Dendritic cell treated with granulocyte-macrophage colony-stimulating factor and Interleukin-4, amounts not matched to agents 40 ng/mL and 50 ng/mL, for 4 days (primary cell): Measurements from ENCODE around the gene DPPA3.
"Not testable (repeated sequence)": the region's sequence is repeated elsewhere in the genome, so short reads cannot be mapped to it uniquely, and the experiment has no call there.

Experiments used
- H3K27ac Mint-ChIP-seq: one replicate; pipeline ENCODE4 v1.8.0; 2022; ENCODE audit warnings: mild to moderate bottlenecking, mixed read lengths
- H3K27me3 Mint-ChIP-seq: one replicate; pipeline ENCODE4 v1.8.0; 2022; ENCODE audit warnings: mild to moderate bottlenecking, mixed read lengths
- H3K36me3 Mint-ChIP-seq: one replicate; pipeline ENCODE4 v1.8.0; 2022; ENCODE audit warnings: low read depth, mixed read lengths
- H3K4me1 Mint-ChIP-seq: one replicate; pipeline ENCODE4 v1.8.0; 2022; ENCODE audit warnings: low read depth, mixed read lengths
- H3K4me3 Mint-ChIP-seq: one replicate; pipeline ENCODE4 v1.8.0; 2022; ENCODE audit warnings: mild to moderate bottlenecking, moderate library complexity, mixed read lengths
- H3K9me3 Mint-ChIP-seq: one replicate; pipeline ENCODE4 v1.8.0; 2022; ENCODE audit warnings: mixed read lengths
- intact Hi-C: fragments of 100-400 bp; cut with micrococcal nuclease; formaldehyde crosslinking; loops from one replicate; pipeline ENCODE4 v1.15.0; 2022

Gene DPPA3

DNA sequence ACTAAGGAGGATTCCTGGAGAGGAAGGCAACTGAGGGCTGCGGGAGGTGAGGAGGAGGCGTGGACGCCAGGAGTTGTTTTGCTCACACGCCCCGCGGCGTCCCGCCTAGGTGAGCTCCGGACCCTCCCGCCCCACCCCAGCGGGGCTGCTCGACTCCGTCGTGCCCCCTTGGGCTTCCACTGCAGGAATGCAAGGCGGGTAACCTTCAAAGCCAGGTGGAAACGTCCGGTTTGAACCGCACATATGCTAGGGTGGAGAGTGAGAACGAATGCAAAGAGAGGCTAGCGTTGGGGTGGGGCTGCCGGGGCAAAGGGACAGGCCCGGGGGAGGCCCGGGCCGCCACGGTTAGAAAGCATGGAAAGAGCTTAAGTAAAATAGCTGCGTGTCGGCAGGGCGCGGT, 5.4 kb upstream of the DPPA3 start:
- H3K27ac Mint-ChIP-seq = no peak overlapping the region
- intact Hi-C loops = no loop called here
- no peak overlapping the region for H3K4me3 Mint-ChIP-seq
- H3K36me3 Mint-ChIP-seq = no peaks in the 10 kb centered on the region
- peaks cover 4% of the 10 kb centered on the region for H3K27me3 Mint-ChIP-seq
- H3K4me1 Mint-ChIP-seq = no peaks in the 10 kb centered on the region
- no peaks in the 10 kb centered on the region for H3K9me3 Mint-ChIP-seq

- Mint-ChIP-seq H3K9me3 (no peaks in the 10 kb centered on the region), H3K27ac (no peak overlapping the region), H3K27me3 (peaks cover 3% of the 10 kb centered on the region)
Measured at GRCh38 chr12:7709969-7710675, 1.1 kb upstream of the DPPA3 start.

GRCh38 chr12:7712841-7713442, 1.7 kb downstream of the DPPA3 start:
- no peaks in the 10 kb centered on the region for H3K9me3 Mint-ChIP-seq
- no peak overlapping the region for H3K4me3 Mint-ChIP-seq
- H3K4me1 Mint-ChIP-seq = no peaks in the 10 kb centered on the region
- H3K27ac Mint-ChIP-seq = no peak overlapping the region
- no peaks in the 10 kb centered on the region for H3K36me3 Mint-ChIP-seq
- intact Hi-C loops = no loop called here
- no peaks in the 10 kb centered on the region for H3K27me3 Mint-ChIP-seq

More at GRCh38 chr12:7709969-7710675, 1.1 kb upstream of the DPPA3 start:
- no peak overlapping the region for H3K4me3 Mint-ChIP-seq
- no peaks in the 10 kb centered on the region for H3K36me3 Mint-ChIP-seq
- no peaks in the 10 kb centered on the region for H3K4me1 Mint-ChIP-seq
- intact Hi-C loops = no loop called here

- Mint-ChIP-seq H3K27me3 (no peaks in the 10 kb centered on the region), H3K9me3 (no peaks in the 10 kb centered on the region), H3K4me3 (no peak overlapping the region), H3K36me3 (no peaks in the 10 kb centered on the region), H3K27ac (no peak overlapping the region), H3K4me1 (peaks cover 18% of the 10 kb centered on the region)
- intact Hi-C loops = loop anchor here (2.0 kb wide), 1 partner anchor 90 kb away; no protein-coding TSS in a partner anchor
Measured at GRCh38 chr12:7716381-7716780, 5.1 kb downstream of the DPPA3 start.

- Mint-ChIP-seq H3K4me3 (no peak overlapping the region), H3K36me3 (no peaks in the 10 kb centered on the region), H3K9me3 (no peaks in the 10 kb centered on the region), H3K4me1 (peaks cover 18% of the 10 kb centered on the region), H3K27me3 (no peaks in the 10 kb centered on the region), H3K27ac (no peak overlapping the region)
- intact Hi-C loops = no loop called here
Measured at GRCh38 chr12:7719946-7720730, 8.9 kb downstream of the DPPA3 start.

DNA sequence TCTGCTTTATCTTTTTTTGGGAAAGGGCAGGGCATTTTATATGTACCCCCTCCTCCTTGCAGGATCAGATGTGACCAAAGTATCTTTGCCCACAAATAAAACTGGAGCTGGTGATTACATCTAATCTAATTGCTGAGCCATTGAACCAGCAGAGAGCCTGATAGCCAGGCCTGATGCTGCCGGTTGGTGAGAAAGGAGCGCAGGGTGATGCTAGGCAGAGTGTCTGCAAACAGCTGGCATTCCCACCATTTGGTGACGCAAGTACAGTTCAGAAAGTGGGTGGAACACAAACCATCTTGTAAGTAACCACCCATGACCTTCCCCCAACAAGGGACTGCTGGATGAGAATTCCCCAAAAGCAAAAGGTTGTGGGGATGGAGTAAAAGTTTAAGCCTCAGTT, 12.7 kb downstream of the DPPA3 start:
- no peaks in the 10 kb centered on the region for H3K27me3 Mint-ChIP-seq
- no peaks in the 10 kb centered on the region for H3K9me3 Mint-ChIP-seq
- intact Hi-C loops = no loop called here
- peaks cover 8% of the 10 kb centered on the region for H3K4me1 Mint-ChIP-seq
- no peak overlapping the region for H3K4me3 Mint-ChIP-seq
- no peaks in the 10 kb centered on the region for H3K36me3 Mint-ChIP-seq
- H3K27ac Mint-ChIP-seq = no peak overlapping the region

DNA sequence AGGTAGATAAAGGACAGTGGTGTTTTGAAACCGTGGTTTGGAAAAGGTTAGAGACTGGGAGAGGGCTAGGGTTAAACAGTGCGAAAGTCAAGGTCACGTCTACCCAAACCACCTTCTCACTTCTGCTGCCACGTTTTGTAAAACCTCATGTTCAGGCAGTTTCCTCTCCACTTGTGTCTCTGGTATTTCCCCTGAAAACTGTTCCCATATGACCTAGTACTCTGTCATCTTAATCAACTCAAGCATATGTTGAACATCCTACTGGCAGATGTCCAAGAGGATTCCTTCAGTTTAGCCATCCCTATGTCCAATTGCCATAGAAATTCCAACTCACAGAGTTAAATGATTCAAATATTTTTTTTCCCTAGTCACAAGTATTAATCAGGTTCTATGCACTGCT, 18.5 kb downstream of the DPPA3 start:
- Mint-ChIP-seq H3K9me3 (no peaks in the 10 kb centered on the region), H3K27me3 (peaks cover 3% of the 10 kb centered on the region)

DNA sequence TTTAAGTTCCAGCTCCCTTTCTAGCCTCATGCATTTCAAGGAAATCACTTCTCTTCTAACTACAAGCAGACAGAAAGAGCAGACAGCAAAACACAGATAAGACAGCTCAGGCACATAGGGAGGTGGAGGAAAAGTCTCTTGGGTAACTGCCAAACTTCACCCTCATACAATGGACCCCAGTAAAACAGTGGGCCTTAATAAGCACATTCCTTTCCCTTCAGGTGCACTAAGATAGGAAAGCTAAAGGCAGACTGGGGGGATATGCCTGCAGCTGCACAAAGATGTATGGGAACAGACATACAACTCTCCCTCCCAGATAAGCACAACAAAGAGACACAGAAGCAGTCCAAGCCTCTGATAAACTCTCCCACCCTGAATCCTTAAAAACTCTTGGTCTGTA, 19.8 kb downstream of the DPPA3 start:
- H3K27ac Mint-ChIP-seq, H3K4me3 Mint-ChIP-seq, H3K4me1 Mint-ChIP-seq, H3K27me3 Mint-ChIP-seq, H3K36me3 Mint-ChIP-seq, H3K9me3 Mint-ChIP-seq, intact Hi-C loops: not testable (repeated sequence)

More for the DNA sequence above, 18.5 kb downstream of the DPPA3 start:
- intact Hi-C loops = no loop called here
- no peak overlapping the region for H3K4me3 Mint-ChIP-seq
- H3K27ac Mint-ChIP-seq = peak overlapping the region; percentile 67
- peaks cover 7% of the 10 kb centered on the region for H3K4me1 Mint-ChIP-seq
- no peaks in the 10 kb centered on the region for H3K36me3 Mint-ChIP-seq

GRCh38 chr12:7731486-7731885, 20.3 kb downstream of the DPPA3 start:
- Mint-ChIP-seq H3K9me3 (no peaks in the 10 kb centered on the region), H3K4me3 (no peak overlapping the region), H3K27ac (no peak overlapping the region), H3K36me3 (no peaks in the 10 kb centered on the region), H3K27me3 (peaks cover 3% of the 10 kb centered on the region), H3K4me1 (peaks cover 7% of the 10 kb centered on the region)
- intact Hi-C loops = no loop called here

DNA sequence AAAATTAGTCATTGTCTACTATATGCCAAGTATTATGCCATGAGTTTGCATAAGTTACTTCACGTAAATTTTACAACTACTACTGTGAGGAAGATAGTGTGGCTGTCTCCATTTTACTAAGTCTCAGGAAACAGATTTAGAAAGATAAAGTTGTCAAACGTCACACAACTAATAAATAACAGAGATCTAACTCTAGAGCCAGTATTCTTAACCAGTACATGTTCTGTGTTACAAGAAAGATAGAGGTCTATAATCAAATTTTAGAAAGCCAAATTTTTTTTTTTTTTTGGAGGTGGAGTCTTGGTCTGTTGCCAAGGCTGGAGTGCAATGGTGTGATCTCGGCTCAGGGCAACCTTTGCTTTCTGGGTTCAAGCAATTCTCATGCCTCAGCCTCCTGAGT, 21.8 kb downstream of the DPPA3 start:
- intact Hi-C loops = no loop called here
- peaks cover 3% of the 10 kb centered on the region for H3K27me3 Mint-ChIP-seq
- no peaks in the 10 kb centered on the region for H3K9me3 Mint-ChIP-seq
- H3K27ac Mint-ChIP-seq = no peak overlapping the region
- no peaks in the 10 kb centered on the region for H3K36me3 Mint-ChIP-seq
- H3K4me3 Mint-ChIP-seq = no peak overlapping the region
- H3K4me1 Mint-ChIP-seq = peaks cover 7% of the 10 kb centered on the region

- H3K36me3 Mint-ChIP-seq = no peaks in the 10 kb centered on the region
- no peaks in the 10 kb centered on the region for H3K9me3 Mint-ChIP-seq
Measured at GRCh38 chr12:7747246-7747645, 36.0 kb downstream of the DPPA3 start, which contains the start of gene CLEC4C. TSS of gene CLEC4C (minus strand) at chr12:7747375. CDS start at chr12:7747348, 27 bp downstream.

DNA sequence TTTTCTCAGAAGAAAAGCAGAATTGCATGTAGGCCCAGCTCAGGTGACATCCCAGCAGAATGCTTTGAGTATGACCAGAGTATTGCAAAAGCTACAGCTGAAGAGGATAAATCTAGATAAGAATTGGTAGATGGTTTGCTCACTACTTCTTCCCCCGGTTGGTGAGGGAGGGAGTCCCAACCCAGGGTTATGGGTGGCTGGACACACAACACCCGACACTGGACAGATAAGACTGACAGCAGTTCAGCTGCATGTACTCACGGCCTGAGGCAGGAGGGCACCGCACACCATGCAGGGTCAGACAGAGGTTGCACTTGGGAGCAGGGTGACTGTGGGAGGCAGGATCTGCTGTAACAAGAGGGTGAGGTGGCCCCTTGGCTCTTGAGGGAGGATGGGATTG, 37.6 kb downstream of the DPPA3 start:
- no peak overlapping the region for H3K4me3 Mint-ChIP-seq

More at GRCh38 chr12:7747246-7747645, 36.0 kb downstream of the DPPA3 start, which contains the start of gene CLEC4C:
- intact Hi-C loops = no loop called here
- peaks cover 21% of the 10 kb centered on the region for H3K4me1 Mint-ChIP-seq
- H3K4me3 Mint-ChIP-seq = no peak within 1 kb of the TSS
- peak within 1 kb of the TSS; percentile 16 for H3K27ac Mint-ChIP-seq
- no peaks in the 10 kb centered on the region for H3K27me3 Mint-ChIP-seq

DNA sequence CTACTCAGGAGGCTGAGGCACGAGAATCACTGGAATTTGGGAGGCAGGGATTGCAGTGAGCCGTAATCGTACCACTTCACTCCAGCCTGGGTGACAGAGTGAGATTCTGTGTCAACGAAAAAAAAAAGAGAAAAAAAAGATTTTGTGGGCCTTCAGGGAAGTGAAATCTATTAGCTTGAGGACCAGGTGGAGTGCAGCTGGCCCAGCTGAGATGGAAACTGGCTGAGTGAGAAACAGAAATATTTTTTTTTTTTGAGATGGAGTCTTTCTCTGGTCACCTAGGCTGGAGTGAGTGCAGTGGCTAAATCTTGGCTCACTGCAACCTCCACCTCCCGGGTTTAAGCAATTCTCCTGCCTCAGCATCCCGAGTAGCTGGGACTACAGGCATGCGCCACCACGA, 38.2 kb downstream of the DPPA3 start:
- no peak overlapping the region for H3K4me3 Mint-ChIP-seq
- peaks cover 29% of the 10 kb centered on the region for H3K4me1 Mint-ChIP-seq
- no peaks in the 10 kb centered on the region for H3K9me3 Mint-ChIP-seq
- H3K27me3 Mint-ChIP-seq = no peaks in the 10 kb centered on the region
- intact Hi-C loops = no loop called here
- no peak overlapping the region for H3K27ac Mint-ChIP-seq
- H3K36me3 Mint-ChIP-seq = no peaks in the 10 kb centered on the region

More for the DNA sequence above, 37.6 kb downstream of the DPPA3 start:
- intact Hi-C loops = no loop called here
- Mint-ChIP-seq H3K36me3 (no peaks in the 10 kb centered on the region), H3K9me3 (no peaks in the 10 kb centered on the region), H3K4me1 (peaks cover 30% of the 10 kb centered on the region), H3K27me3 (no peaks in the 10 kb centered on the region), H3K27ac (no peak overlapping the region)

DNA sequence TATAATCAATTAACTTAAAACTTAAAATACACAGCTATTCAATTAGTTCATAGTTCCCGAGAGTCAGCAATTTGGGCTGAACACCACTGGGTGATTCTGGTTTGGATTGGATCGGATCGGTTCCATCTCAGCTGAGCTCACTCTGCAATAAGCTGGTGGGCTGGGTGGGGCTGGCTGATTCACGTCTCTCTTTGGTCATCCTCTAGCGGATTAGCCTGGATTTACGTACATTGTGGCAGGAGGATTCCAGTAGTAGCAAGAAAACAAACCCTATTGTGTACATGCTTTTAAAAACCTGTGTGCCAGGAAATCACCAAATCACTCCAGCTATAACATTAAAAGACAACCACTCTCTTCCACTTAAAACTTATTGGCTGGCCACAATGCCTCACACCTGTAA, 39.1 kb downstream of the DPPA3 start:
- no peaks in the 10 kb centered on the region for H3K36me3 Mint-ChIP-seq
- no peaks in the 10 kb centered on the region for H3K27me3 Mint-ChIP-seq
- no peak overlapping the region for H3K4me3 Mint-ChIP-seq
- no peak overlapping the region for H3K27ac Mint-ChIP-seq
- H3K9me3 Mint-ChIP-seq = no peaks in the 10 kb centered on the region
- intact Hi-C loops = no loop called here
- H3K4me1 Mint-ChIP-seq = peaks cover 29% of the 10 kb centered on the region
